Nephron progenitor cell (in vitro differentiated cells): ENCODE measurements around the gene RFXANK.

ENCODE experiments used
- DNase-seq: peaks from one replicate; pipeline ENCODE4 v3.0.0; 2021
- H3K27ac Mint-ChIP-seq: 2 replicates; pipeline ENCODE4 v1.8.0; 2021; ENCODE audit warnings: mild to moderate bottlenecking, moderate library complexity, mixed read lengths
- H3K27me3 Mint-ChIP-seq: 2 replicates; pipeline ENCODE4 v1.8.0; 2021; ENCODE audit warnings: mild to moderate bottlenecking, low read depth, mixed read lengths; ENCODE audit not compliant: poor library complexity
- H3K36me3 Mint-ChIP-seq: 2 replicates; pipeline ENCODE4 v1.8.0; 2021; ENCODE audit warnings: low read depth, mixed read lengths
- H3K4me1 Mint-ChIP-seq: 2 replicates; pipeline ENCODE4 v1.8.0; 2021; ENCODE audit warnings: mixed read lengths
- H3K4me3 Mint-ChIP-seq: 2 replicates; pipeline ENCODE4 v1.8.0; 2021; ENCODE audit warnings: mild to moderate bottlenecking, moderate library complexity, mixed read lengths
- H3K9me3 Mint-ChIP-seq: 2 replicates; pipeline ENCODE4 v1.8.0; 2021; ENCODE audit warnings: mild to moderate bottlenecking, moderate library complexity, mixed read lengths
- TF ChIP-seq, protein P1 (sequence below): fragments of 200-600 bp; sonication (generic); IDR thresholded peaks from 2 replicates; pipeline ENCODE4 v1.5.0; 2021; ENCODE audit warnings: antibody characterized with exemption

RFXANK gene, protein sequence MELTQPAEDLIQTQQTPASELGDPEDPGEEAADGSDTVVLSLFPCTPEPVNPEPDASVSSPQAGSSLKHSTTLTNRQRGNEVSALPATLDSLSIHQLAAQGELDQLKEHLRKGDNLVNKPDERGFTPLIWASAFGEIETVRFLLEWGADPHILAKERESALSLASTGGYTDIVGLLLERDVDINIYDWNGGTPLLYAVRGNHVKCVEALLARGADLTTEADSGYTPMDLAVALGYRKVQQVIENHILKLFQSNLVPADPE

DNA sequence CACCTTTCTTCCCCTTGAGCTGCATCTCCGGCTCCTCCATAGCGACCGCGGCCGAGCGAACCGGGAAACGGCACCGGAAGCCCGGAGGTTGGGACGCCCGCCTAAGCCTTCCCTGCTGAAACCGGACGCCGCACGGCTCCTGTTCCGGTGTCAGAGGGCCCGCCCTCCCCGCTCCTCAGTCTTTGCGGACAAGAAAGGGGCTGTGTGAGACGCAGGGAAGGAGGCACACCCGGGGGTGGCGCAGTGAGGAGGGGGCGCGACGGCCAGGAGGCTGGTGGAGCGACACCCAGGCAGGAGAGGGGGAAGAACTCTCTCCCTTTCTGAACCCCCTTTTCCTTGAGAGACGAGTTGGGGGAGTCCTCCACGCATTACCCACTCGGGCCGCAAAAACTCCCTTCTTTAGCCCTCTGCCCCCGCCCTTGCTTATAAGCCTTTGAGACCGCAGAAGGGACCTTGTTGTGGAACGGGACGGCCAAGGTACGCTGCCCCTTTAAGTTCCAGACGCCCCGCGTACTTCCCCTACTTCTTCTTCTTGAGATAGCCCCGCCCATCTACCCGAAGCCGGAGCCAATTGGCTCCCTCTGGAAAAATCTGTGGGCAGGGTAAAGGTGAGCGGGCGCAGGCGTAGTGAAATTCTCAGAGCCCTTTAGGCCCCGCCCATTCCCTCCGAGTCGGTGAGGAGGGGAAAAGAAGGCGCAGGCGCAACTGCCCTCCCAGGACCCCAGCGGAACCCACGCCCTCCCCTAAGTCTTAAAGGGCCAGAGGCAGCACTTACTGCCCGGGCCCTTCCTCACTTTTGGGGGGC, at the start of gene RFXANK, which contains the start of gene BORCS8:
RFXANK (plus strand) TSS at position 181 of the 805 bp plus-strand sequence. CDS start 1,689 bp downstream, outside the sequence.
BORCS8 (minus strand) TSS at position 75 of the 805 bp plus-strand sequence; CDS start at position 40, 35 bp downstream.
- no peaks in the 10 kb centered on the region for H3K9me3 Mint-ChIP-seq
- H3K27ac Mint-ChIP-seq = peak within 1 kb of the TSS; percentile 99
- H3K4me1 Mint-ChIP-seq = peaks cover 42% of the 10 kb centered on the region
- peaks cover 11% of the 10 kb centered on the region for H3K36me3 Mint-ChIP-seq
- no peaks in the 10 kb centered on the region for H3K27me3 Mint-ChIP-seq
- H3K4me3 Mint-ChIP-seq = peak within 1 kb of the TSS; percentile 98
- DNase-seq = peak; percentile 99
- TF ChIP-seq, protein P1, sequence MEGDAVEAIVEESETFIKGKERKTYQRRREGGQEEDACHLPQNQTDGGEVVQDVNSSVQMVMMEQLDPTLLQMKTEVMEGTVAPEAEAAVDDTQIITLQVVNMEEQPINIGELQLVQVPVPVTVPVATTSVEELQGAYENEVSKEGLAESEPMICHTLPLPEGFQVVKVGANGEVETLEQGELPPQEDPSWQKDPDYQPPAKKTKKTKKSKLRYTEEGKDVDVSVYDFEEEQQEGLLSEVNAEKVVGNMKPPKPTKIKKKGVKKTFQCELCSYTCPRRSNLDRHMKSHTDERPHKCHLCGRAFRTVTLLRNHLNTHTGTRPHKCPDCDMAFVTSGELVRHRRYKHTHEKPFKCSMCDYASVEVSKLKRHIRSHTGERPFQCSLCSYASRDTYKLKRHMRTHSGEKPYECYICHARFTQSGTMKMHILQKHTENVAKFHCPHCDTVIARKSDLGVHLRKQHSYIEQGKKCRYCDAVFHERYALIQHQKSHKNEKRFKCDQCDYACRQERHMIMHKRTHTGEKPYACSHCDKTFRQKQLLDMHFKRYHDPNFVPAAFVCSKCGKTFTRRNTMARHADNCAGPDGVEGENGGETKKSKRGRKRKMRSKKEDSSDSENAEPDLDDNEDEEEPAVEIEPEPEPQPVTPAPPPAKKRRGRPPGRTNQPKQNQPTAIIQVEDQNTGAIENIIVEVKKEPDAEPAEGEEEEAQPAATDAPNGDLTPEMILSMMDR = no peak

DNA sequence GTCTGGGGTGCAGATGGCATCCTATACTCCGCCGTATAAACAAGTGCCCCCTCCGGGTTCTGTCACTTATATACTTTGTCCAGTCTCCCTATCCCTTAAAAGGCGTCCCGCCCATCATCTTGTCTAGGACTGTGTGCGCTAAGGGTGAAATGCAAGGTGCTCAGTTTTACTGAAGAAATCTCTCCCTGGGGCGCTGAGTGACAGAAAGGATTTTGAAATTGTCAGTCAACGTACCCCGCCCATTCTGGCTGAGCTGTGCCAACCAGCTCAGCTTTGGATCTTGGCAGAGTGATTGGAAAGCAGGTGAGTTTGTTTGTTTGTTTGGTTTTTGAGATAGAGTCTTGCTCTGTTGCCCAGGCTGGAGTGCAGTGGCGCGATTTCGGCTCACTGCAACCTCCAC, 49.7 kb upstream of the RFXANK start:
- DNase-seq = no peak
- Mint-ChIP-seq H3K4me1 (peaks cover 18% of the 10 kb centered on the region), H3K9me3 (no peaks in the 10 kb centered on the region), H3K36me3 (no peaks in the 10 kb centered on the region), H3K27me3 (peaks cover 31% of the 10 kb centered on the region), H3K4me3 (no peak overlapping the region), H3K27ac (no peak overlapping the region)
- TF ChIP-seq, protein P1 = no peak

DNA sequence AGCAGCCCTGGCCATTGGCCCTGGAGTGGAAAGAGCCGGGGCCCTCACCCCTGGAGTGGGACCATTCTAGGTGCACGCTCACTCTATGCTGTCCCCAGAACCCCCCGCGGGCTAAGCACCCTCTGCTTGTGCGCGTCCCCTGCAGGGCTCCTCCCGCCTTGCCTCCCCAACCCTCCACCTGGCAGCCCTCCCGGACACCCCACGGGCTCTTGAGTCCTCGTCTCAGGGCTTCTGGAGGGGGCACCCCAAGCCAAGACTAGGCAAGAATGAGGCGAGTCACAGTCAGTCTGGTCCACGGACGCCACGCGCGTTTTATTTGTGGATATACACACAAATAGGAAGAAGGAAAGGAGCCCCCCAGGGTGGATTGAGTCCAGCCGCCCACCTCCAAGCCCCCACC, 46.8 kb upstream of the RFXANK start:
- Mint-ChIP-seq H3K4me3 (no peak overlapping the region), H3K9me3 (no peaks in the 10 kb centered on the region), H3K27me3 (peaks cover 32% of the 10 kb centered on the region), H3K4me1 (peaks cover 4% of the 10 kb centered on the region), H3K36me3 (no peaks in the 10 kb centered on the region), H3K27ac (no peak overlapping the region)
- TF ChIP-seq, protein P1 = no peak
- DNase-seq = no peak

DNA sequence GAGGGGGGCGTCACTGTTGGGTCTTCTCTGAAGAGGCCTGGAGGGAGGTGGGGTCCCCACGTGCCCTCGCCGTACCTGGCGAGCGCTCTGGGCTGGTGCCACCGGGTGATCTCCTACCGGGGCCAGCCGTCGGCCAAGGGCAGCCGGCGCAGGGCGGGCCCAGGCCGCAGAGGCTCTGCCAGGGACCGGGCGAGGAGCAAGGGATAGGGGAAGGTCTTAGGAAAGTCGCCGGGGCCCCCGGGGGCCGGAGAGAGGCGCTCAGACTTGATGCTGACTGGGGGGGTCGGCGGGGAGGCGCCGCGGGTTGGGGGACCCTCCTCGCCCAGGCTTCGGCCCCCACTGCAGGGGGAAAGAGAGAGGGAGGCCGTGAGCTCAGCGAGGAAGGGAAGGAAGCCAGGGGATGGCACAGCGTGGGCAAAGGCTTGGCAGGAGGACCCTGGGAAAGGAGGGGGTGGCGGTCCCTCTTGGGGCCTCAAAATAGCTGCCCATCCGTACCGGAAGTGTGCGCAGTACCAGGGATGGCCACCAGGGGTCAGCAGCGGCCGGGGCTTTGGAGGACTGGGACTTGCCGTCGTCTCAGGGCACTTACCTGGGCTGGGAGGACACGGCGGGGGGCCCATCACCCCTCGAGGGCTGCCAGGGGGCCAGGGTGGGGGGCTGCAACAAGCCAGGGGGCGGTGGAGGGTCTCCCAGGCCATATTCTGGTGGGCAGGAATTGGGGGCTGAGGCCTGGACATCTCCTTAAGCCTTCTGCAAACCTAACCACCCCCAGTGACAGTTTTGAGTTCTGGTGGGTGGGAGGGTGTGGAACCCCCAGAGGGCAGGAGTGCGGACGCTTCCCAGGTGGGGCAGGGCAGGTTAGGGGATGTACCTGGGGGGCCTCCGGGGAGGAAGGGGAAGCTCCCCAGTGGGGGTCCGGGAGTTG, 46.1 kb upstream of the RFXANK start:
- no peak overlapping the region for H3K4me3 Mint-ChIP-seq

DNA sequence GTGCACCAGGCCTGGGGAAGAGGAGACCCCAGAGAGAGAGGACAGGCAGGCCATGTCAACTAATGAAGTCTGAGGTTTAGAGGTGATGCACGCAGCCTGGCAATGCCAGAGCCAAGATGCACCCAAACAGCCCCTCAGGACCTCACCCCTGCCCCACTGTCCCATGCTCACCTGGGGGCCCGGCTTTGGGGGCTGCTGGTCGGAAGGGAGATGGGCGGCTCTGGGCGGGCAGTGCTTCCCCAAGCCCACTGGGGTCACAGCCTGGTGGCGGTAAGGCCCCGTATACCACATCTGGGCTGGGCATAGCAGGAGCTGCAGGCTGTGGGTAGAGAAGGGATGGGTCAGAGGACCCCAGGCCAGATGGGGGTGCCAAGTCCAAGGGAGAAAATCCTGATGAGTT, 45.2 kb upstream of the RFXANK start:
- TF ChIP-seq, protein P1 = no peak

More for the DNA sequence above, 46.1 kb upstream of the RFXANK start:
- Mint-ChIP-seq H3K9me3 (no peaks in the 10 kb centered on the region), H3K27me3 (peaks cover 26% of the 10 kb centered on the region), H3K27ac (no peak overlapping the region), H3K36me3 (no peaks in the 10 kb centered on the region), H3K4me1 (peaks cover 4% of the 10 kb centered on the region)
- TF ChIP-seq, protein P1 = peak; percentile 89
- DNase-seq = peak; percentile 94

More for the DNA sequence above, 45.2 kb upstream of the RFXANK start:
- DNase-seq = no peak
- no peak overlapping the region for H3K4me3 Mint-ChIP-seq
- H3K36me3 Mint-ChIP-seq = no peaks in the 10 kb centered on the region
- H3K9me3 Mint-ChIP-seq = no peaks in the 10 kb centered on the region
- H3K27ac Mint-ChIP-seq = no peak overlapping the region
- H3K27me3 Mint-ChIP-seq = peaks cover 16% of the 10 kb centered on the region
- peaks cover 4% of the 10 kb centered on the region for H3K4me1 Mint-ChIP-seq
